ENCODE data around the gene NEB.

- no peak for TF ChIP-seq CTCF (IDR thresholded peaks at IDR 0.05; ENCODE audit: low read length)
- no peak for TF ChIP-seq EZH2 (optimal IDR thresholded peaks at IDR 0.05; ENCODE audit: low read depth, low read length)
- no peak for TF ChIP-seq EZH2phosphoT487 (IDR thresholded peaks at IDR 0.05; ENCODE audit: low read length)
Observed at GRCh38 chr2:151754253-151754897, 20.1 kb upstream of the NEB start.

Measured in MM.1S (cell line).